GM12892 (cell line): ENCODE data around the gene ATG13.
"Not testable (repeated sequence)": the region's sequence is repeated elsewhere in the genome, so short reads cannot be mapped to it uniquely, and the experiment has no call there.

Experiments used
- DNase-seq: peaks from one replicate; pipeline ENCODE4 v3.0.0; 2011; ENCODE audit not compliant: insufficient read length
- FAIRE-seq: peaks from 2 replicates; lab custom pipeline; 2011; peaks lifted over from hg19 to GRCh38; lab: Jason Lieb, UNC
- POLR2A ChIP-seq: IDR thresholded peaks from 2 replicates; pipeline ENCODE4 v1.6.1; 2011; ENCODE audit warnings: low read depth, low read length, control low read depth
- POLR2AphosphoS5 ChIP-seq: IDR thresholded peaks from 2 replicates; pipeline ENCODE4 v1.6.1; 2011; ENCODE audit warnings: low read depth, low read length, control low read depth
- TAF1 ChIP-seq: IDR thresholded peaks from 2 replicates; pipeline ENCODE4 v1.6.1; 2011; ENCODE audit warnings: low read depth, mild to moderate bottlenecking, control low read depth, low read length, borderline replicate concordance

Gene ATG13

GRCh38 chr11:46710821-46711269, 93.5 kb downstream of the ATG13 start:
- no peak for FAIRE-seq
- TF ChIP-seq POLR2A (no peak), POLR2AphosphoS5 (no peak), TAF1 (no peak)
- DNase-seq: no peak

- DNase-seq (no peak), FAIRE-seq (no peak)
- TF ChIP-seq POLR2AphosphoS5 (no peak), TAF1 (no peak), POLR2A (no peak)
These were observed 94.0 kb downstream of the ATG13 start for GRCh38 chr11:46711303-46711702.

GRCh38 chr11:46712874-46713576, 95.7 kb downstream of the ATG13 start:
- DNase-seq (no peak), FAIRE-seq (no peak)
- TF ChIP-seq POLR2AphosphoS5: no peak
- TF ChIP-seq TAF1: no peak
- TF ChIP-seq POLR2A: no peak

- FAIRE-seq, DNase-seq: not testable (repeated sequence)
These were observed 100.4 kb downstream of the ATG13 start for GRCh38 chr11:46717825-46718154.

- DNase-seq: no peak
- no peak for FAIRE-seq
- no peak for TF ChIP-seq POLR2AphosphoS5
- TF ChIP-seq POLR2A: no peak
- no peak for TF ChIP-seq TAF1
These were observed 101.0 kb downstream of the ATG13 start for GRCh38 chr11:46718155-46719019.

- TF ChIP-seq POLR2AphosphoS5: no peak
- no peak for TF ChIP-seq POLR2A
- no peak for TF ChIP-seq TAF1
- no peak for DNase-seq
- FAIRE-seq: no peak
These were observed 101.7 kb downstream of the ATG13 start, which contains the start of gene F2 for GRCh38 chr11:46719048-46719542. F2 (plus strand) TSS chr11:46719213; CDS start chr11:46719236, 23 bp downstream.

- no peak for TF ChIP-seq TAF1
- no peak for TF ChIP-seq POLR2AphosphoS5
- no peak for TF ChIP-seq POLR2A
- FAIRE-seq (no peak), DNase-seq (no peak)
These were observed 102.3 kb downstream of the ATG13 start for GRCh38 chr11:46719543-46720218.

- FAIRE-seq: no peak
- no peak for TF ChIP-seq POLR2A
- no peak for TF ChIP-seq TAF1
- no peak for DNase-seq
These were observed 103.9 kb downstream of the ATG13 start for GRCh38 chr11:46721286-46721685.

- TF ChIP-seq TAF1 (no peak), POLR2AphosphoS5 (no peak), POLR2A (no peak)
- DNase-seq: no peak
- no peak for FAIRE-seq
These were observed 105.4 kb downstream of the ATG13 start for GRCh38 chr11:46722566-46723358.

- TF ChIP-seq POLR2AphosphoS5 (no peak), TAF1 (no peak), POLR2A (no peak)
- DNase-seq (no peak), FAIRE-seq (no peak)
These were observed 106.0 kb downstream of the ATG13 start for GRCh38 chr11:46723359-46723680.

- no peak for FAIRE-seq
- no peak for TF ChIP-seq TAF1
- no peak for TF ChIP-seq POLR2AphosphoS5
- no peak for TF ChIP-seq POLR2A
These were observed 106.7 kb downstream of the ATG13 start for GRCh38 chr11:46724088-46724487.

More at GRCh38 chr11:46724088-46724487, 106.7 kb downstream of the ATG13 start:
- DNase-seq: no peak
